HEK293 (cell line): ENCODE data around the gene LILRB2.

ENCODE experiments used
- CTCF ChIA-PET: fragments of 350-600 bp; formaldehyde crosslinking; extraction: SDS; loops from one replicate; lab custom pipeline; 2021; ENCODE audit warnings: antibody characterized with exemption; lab: Yijun Ruan, JAX
- POLR2A ChIA-PET: fragments of 300-600 bp; formaldehyde crosslinking; extraction: SDS; loops from one replicate; lab custom pipeline; 2020; ENCODE audit warnings: antibody characterized with exemption, inconsistent platforms; lab: Yijun Ruan, JAX
- H3K27ac ChIP-seq: fragments of 200-500 bp; sonication (Bioruptor generic); 2 replicates; pipeline ENCODE4 v1.5.1; 2014; ENCODE audit warnings: low read depth, low read length, control low read depth, inconsistent platforms; ENCODE audit errors: extremely low read depth
- H3K36me3 ChIP-seq, 2 experiments: fragments of 200-500 bp in 1 of 2; sonication (Bioruptor generic) in 1 of 2; 1 replicate in 1 of 2; 2 replicates in 1 of 2; pipeline ENCODE4 v1.5.1; 2014 to 2017; ENCODE audit warnings: inconsistent platforms in 2 of 2, low read length in 2 of 2; ENCODE audit not compliant: control insufficient read depth in 2 of 2, insufficient read depth in 1 of 2
- H3K4me1 ChIP-seq: fragments of 200-500 bp; sonication (Bioruptor generic); 2 replicates; pipeline ENCODE4 v1.5.1; 2014; ENCODE audit warnings: mild to moderate bottlenecking, low read length, inconsistent platforms; ENCODE audit not compliant: control insufficient read depth, insufficient read depth
- H3K4me3 ChIP-seq: 2 replicates; pipeline ENCODE4 v1.5.1; 2011; ENCODE audit warnings: low read depth, mild to moderate bottlenecking, control low read depth, low read length, moderate library complexity
- H3K9me3 ChIP-seq: fragments of 200-500 bp; sonication (Bioruptor generic); 2 replicates; pipeline ENCODE4 v1.5.1; 2014; ENCODE audit warnings: low read depth, low read length, inconsistent platforms; ENCODE audit not compliant: control insufficient read depth, insufficient read depth
- GLIS1 ChIP-seq: fragments of 450-650 bp; formaldehyde crosslinking; IDR thresholded peaks from 2 replicates; pipeline ENCODE4 v1.5.1; 2016; ENCODE audit warnings: missing biosample characterization, missing genetic modification characterization
- SP2 ChIP-seq: fragments of 450-650 bp; formaldehyde crosslinking; IDR thresholded peaks from 2 replicates; pipeline ENCODE4 v1.5.1; 2016; ENCODE audit warnings: missing biosample characterization, missing genetic modification characterization
- YY2 ChIP-seq: fragments of 450-650 bp; formaldehyde crosslinking; IDR thresholded peaks from 2 replicates; pipeline ENCODE4 v1.5.1; 2016; ENCODE audit warnings: missing biosample characterization, missing genetic modification characterization
- ZBTB20 ChIP-seq: fragments of 450-650 bp; formaldehyde crosslinking; IDR thresholded peaks from 2 replicates; pipeline ENCODE4 v1.5.1; 2016; ENCODE audit warnings: missing biosample characterization, missing genetic modification characterization
- ZNF138 ChIP-seq: fragments of 450-650 bp; formaldehyde crosslinking; IDR thresholded peaks from 2 replicates; pipeline ENCODE4 v1.5.1; 2016; ENCODE audit warnings: missing biosample characterization, missing genetic modification characterization, borderline replicate concordance
- ZNF175 ChIP-seq: fragments of 450-650 bp; formaldehyde crosslinking; IDR thresholded peaks from 2 replicates; pipeline ENCODE4 v1.5.1; 2016; ENCODE audit warnings: missing biosample characterization, missing genetic modification characterization
- ZNF24 ChIP-seq: fragments of 450-650 bp; formaldehyde crosslinking; IDR thresholded peaks from 2 replicates; pipeline ENCODE4 v1.5.1; 2016; ENCODE audit warnings: missing biosample characterization, missing genetic modification characterization
- ZNF391 ChIP-seq: fragments of 450-650 bp; formaldehyde crosslinking; IDR thresholded peaks from 2 replicates; pipeline ENCODE4 v1.5.1; 2016; ENCODE audit warnings: low read depth, missing biosample characterization, missing genetic modification characterization, borderline replicate concordance
- ZNF629 ChIP-seq: fragments of 450-650 bp; formaldehyde crosslinking; IDR thresholded peaks from 2 replicates; pipeline ENCODE4 v1.5.1; 2017; ENCODE audit warnings: missing biosample characterization, missing genetic modification characterization
- ZNF664 ChIP-seq: fragments of 450-650 bp; formaldehyde crosslinking; IDR thresholded peaks from 2 replicates; pipeline ENCODE4 v1.5.1; 2016; ENCODE audit warnings: missing biosample characterization, missing genetic modification characterization
- TF ChIP-seq, protein P1 (sequence below): fragments of 450-650 bp; formaldehyde crosslinking; IDR thresholded peaks from 2 replicates; pipeline ENCODE4 v1.5.1; 2017; ENCODE audit warnings: missing biosample characterization, missing genetic modification characterization
- TF ChIP-seq, protein P2 (sequence below): fragments of 450-650 bp; formaldehyde crosslinking; IDR thresholded peaks from 2 replicates; pipeline ENCODE4 v1.5.1; 2016; ENCODE audit warnings: missing biosample characterization, missing genetic modification characterization
- TF ChIP-seq, protein P3 (sequence below): fragments of 450-650 bp; formaldehyde crosslinking; IDR thresholded peaks from 2 replicates; pipeline ENCODE4 v1.5.1; 2016; ENCODE audit warnings: missing biosample characterization, missing genetic modification characterization
- TF ChIP-seq, protein P4 (sequence below): fragments of 450-650 bp; formaldehyde crosslinking; IDR thresholded peaks from 2 replicates; pipeline ENCODE4 v1.5.1; 2016; ENCODE audit warnings: missing biosample characterization, missing genetic modification characterization, low read depth
- TF ChIP-seq, protein P5 (sequence below): fragments of 450-650 bp; formaldehyde crosslinking; IDR thresholded peaks from 2 replicates; pipeline ENCODE4 v1.5.1; 2016; ENCODE audit warnings: missing biosample characterization, missing genetic modification characterization, low read depth
- TF ChIP-seq, protein P6 (sequence below): fragments of 450-650 bp; formaldehyde crosslinking; IDR thresholded peaks from 2 replicates; pipeline ENCODE4 v1.5.1; 2016; ENCODE audit warnings: missing biosample characterization, missing genetic modification characterization

The LILRB2 gene

DNA sequence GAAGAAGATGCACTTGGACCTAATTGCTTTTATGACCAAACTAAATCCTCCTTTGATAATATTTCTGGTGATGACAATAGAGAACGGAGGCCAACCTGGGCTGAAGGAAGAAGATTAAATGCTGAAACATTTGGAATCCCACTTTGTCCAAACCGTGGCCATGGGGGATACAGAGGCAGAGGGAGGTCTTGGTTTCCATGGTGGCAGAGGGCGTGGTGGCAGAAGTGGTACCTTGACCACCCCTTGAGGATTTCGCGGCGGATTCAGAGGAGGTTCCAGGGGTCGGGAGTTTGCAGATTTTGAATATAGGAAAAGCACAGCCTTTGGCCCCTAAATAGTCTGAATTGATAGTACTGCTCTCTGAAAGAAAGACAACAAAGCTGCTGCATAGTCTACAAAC lies 50.9 kb downstream of the LILRB2 start:
- ChIA-PET CTCF (interaction anchor here (0.7 kb wide), 1 partner anchor 24 kb away, joined by 4 read pairs; no protein-coding TSS in a partner anchor), POLR2A (interaction anchor here (0.6 to 0.8 kb wide), 3 partner anchors 40 to 60 kb away, joined by 3 read pairs; partner anchors contain the start of gene MBOAT7)
- H3K9me3 ChIP-seq: no peaks in the 10 kb centered on the region; the same call in 1 of the 2 replicates
- no peak overlapping the region for H3K27ac ChIP-seq
- H3K36me3 ChIP-seq: no peaks in the 10 kb centered on the region; a peak in 1 of 3 replicates
- peaks cover 2% of the 10 kb centered on the region; the same call in 1 of the 2 replicates for H3K4me1 ChIP-seq
- H3K4me3 ChIP-seq: no peak overlapping the region
- TF ChIP-seq, protein P1, sequence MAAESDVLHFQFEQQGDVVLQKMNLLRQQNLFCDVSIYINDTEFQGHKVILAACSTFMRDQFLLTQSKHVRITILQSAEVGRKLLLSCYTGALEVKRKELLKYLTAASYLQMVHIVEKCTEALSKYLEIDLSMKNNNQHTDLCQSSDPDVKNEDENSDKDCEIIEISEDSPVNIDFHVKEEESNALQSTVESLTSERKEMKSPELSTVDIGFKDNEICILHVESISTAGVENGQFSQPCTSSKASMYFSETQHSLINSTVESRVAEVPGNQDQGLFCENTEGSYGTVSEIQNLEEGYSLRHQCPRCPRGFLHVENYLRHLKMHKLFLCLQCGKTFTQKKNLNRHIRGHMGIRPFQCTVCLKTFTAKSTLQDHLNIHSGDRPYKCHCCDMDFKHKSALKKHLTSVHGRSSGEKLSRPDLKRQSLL: no peak
- TF ChIP-seq ZNF138 (tag by site-specific recombination) (no peak), ZNF629 (tag by site-specific recombination) (no peak), SP2 (no peak)
- TF ChIP-seq, protein P2, sequence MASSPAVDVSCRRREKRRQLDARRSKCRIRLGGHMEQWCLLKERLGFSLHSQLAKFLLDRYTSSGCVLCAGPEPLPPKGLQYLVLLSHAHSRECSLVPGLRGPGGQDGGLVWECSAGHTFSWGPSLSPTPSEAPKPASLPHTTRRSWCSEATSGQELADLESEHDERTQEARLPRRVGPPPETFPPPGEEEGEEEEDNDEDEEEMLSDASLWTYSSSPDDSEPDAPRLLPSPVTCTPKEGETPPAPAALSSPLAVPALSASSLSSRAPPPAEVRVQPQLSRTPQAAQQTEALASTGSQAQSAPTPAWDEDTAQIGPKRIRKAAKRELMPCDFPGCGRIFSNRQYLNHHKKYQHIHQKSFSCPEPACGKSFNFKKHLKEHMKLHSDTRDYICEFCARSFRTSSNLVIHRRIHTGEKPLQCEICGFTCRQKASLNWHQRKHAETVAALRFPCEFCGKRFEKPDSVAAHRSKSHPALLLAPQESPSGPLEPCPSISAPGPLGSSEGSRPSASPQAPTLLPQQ (tag by site-specific recombination): no peak

DNA sequence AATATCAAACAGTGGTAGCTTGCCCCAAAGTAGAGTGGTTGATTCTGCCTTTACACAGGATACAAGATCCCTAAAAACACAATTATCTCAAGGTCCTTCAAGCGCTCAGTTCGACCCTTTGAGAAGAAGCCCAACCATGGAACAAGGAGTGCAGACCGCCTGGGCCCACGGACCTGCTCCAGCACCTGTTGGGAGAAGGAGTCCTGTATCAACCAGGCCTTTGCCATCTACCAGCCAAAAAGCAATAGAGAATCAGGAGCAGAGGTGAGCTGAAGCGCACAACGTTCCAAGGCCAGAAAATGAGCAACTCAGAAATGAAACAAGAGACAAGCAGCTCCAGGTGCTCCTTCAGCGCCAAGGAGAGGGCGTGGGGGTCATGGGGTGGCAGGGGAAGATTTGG lies 51.8 kb downstream of the LILRB2 start:
- TF ChIP-seq ZNF24 (tag by site-specific recombination) (no peak), ZBTB20 (tag by site-specific recombination) (no peak), ZNF664 (tag by site-specific recombination) (no peak), ZNF391 (tag by site-specific recombination) (no peak), YY2 (no peak), SP2 (no peak), GLIS1 (tag by site-specific recombination) (no peak), ZNF175 (tag by site-specific recombination) (no peak)
- TF ChIP-seq, protein P3, sequence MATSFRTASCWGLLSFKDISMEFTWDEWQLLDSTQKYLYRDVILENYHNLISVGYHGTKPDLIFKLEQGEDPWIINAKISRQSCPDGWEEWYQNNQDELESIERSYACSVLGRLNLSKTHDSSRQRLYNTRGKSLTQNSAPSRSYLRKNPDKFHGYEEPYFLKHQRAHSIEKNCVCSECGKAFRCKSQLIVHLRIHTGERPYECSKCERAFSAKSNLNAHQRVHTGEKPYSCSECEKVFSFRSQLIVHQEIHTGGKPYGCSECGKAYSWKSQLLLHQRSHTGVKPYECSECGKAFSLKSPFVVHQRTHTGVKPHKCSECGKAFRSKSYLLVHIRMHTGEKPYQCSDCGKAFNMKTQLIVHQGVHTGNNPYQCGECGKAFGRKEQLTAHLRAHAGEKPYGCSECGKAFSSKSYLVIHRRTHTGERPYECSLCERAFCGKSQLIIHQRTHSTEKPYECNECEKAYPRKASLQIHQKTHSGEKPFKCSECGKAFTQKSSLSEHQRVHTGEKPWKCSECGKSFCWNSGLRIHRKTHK: no peak
- TF ChIP-seq, protein P4, sequence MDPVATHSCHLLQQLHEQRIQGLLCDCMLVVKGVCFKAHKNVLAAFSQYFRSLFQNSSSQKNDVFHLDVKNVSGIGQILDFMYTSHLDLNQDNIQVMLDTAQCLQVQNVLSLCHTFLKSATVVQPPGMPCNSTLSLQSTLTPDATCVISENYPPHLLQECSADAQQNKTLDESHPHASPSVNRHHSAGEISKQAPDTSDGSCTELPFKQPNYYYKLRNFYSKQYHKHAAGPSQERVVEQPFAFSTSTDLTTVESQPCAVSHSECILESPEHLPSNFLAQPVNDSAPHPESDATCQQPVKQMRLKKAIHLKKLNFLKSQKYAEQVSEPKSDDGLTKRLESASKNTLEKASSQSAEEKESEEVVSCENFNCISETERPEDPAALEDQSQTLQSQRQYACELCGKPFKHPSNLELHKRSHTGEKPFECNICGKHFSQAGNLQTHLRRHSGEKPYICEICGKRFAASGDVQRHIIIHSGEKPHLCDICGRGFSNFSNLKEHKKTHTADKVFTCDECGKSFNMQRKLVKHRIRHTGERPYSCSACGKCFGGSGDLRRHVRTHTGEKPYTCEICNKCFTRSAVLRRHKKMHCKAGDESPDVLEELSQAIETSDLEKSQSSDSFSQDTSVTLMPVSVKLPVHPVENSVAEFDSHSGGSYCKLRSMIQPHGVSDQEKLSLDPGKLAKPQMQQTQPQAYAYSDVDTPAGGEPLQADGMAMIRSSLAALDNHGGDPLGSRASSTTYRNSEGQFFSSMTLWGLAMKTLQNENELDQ (tag by site-specific recombination): no peak
- TF ChIP-seq, protein P5, sequence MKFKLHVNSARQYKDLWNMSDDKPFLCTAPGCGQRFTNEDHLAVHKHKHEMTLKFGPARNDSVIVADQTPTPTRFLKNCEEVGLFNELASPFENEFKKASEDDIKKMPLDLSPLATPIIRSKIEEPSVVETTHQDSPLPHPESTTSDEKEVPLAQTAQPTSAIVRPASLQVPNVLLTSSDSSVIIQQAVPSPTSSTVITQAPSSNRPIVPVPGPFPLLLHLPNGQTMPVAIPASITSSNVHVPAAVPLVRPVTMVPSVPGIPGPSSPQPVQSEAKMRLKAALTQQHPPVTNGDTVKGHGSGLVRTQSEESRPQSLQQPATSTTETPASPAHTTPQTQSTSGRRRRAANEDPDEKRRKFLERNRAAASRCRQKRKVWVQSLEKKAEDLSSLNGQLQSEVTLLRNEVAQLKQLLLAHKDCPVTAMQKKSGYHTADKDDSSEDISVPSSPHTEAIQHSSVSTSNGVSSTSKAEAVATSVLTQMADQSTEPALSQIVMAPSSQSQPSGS: no peak
- TF ChIP-seq, protein P6, sequence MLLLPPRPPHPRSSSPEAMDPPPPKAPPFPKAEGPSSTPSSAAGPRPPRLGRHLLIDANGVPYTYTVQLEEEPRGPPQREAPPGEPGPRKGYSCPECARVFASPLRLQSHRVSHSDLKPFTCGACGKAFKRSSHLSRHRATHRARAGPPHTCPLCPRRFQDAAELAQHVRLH (tag by site-specific recombination): no peak
- Histone ChIP-seq H3K4me3 (no peak overlapping the region), H3K27ac (no peak overlapping the region), H3K36me3 (no peaks in the 10 kb centered on the region; a peak in 1 of 3 replicates), H3K4me1 (peaks cover 2% of the 10 kb centered on the region; the same call in 1 of the 2 replicates), H3K9me3 (no peaks in the 10 kb centered on the region)
- ChIA-PET POLR2A (interaction anchor here (0.7 to 0.9 kb wide), 2 partner anchors 28 to 37 kb away, joined by 3 read pairs; partner anchors contain the start of gene RPS9), CTCF (interaction anchor here (0.7 kb wide), 1 partner anchor 56 kb away, joined by 3 read pairs; the partner anchor contains the start of gene TMC4)
